GM23248 (cell line): ENCODE measurements around the gene PITHD1.

Source experiments
- EZH2 ChIP-seq: fragments of 200-600 bp; sonication (generic); IDR thresholded peaks from 2 replicates; pipeline ENCODE4 v1.6.1; 2018; ENCODE audit warnings: antibody characterized with exemption, mild to moderate bottlenecking; ENCODE audit not compliant: insufficient read depth, poor library complexity, severe bottlenecking
- EZH2phosphoT487 ChIP-seq: fragments of 200-600 bp; sonication (generic); IDR thresholded peaks from 2 replicates; pipeline ENCODE4 v1.6.1; 2018; ENCODE audit warnings: antibody characterized with exemption, moderate library complexity, mild to moderate bottlenecking, low read depth; ENCODE audit not compliant: insufficient read depth

- no peak for TF ChIP-seq EZH2
- no peak for TF ChIP-seq EZH2phosphoT487
These were observed 38.7 kb downstream of the PITHD1 start for GRCh38 chr1:23816906-23817305.
